Fibroblast of the conjunctiva (primary cell): ENCODE results near the gene CALCOCO1.
"Not testable (repeated sequence)": the region's sequence is repeated elsewhere in the genome, so short reads cannot be mapped to it uniquely, and the experiment has no call there.

Source experiments
- DNase-seq: peaks from one replicate; pipeline ENCODE4 v3.0.0-alpha.2; 2010; ENCODE audit warnings: low read depth

The CALCOCO1 gene

GRCh38 chr12:53733051-53733806, 6.0 kb upstream of the CALCOCO1 start:
- no peak for DNase-seq

GRCh38 chr12:53729644-53730043, 2.4 kb upstream of the CALCOCO1 start:
- no peak for DNase-seq

GRCh38 chr12:53728206-53728605, 954 bp upstream of the CALCOCO1 start:
- DNase-seq, result no peak

GRCh38 chr12:53726946-53727309, 324 bp downstream of the CALCOCO1 start:
- no peak for DNase-seq

- DNase-seq, result no peak
These were observed 911 bp downstream of the CALCOCO1 start for GRCh38 chr12:53726341-53726740.

- DNase-seq, result no peak
These were observed 1.4 kb downstream of the CALCOCO1 start for GRCh38 chr12:53725824-53726223.

- peak; percentile 8 for DNase-seq
These were observed 4.7 kb downstream of the CALCOCO1 start for GRCh38 chr12:53722450-53723041.

GRCh38 chr12:53720946-53721345, 6.3 kb downstream of the CALCOCO1 start:
- no peak for DNase-seq

GRCh38 chr12:53719649-53720048, 7.6 kb downstream of the CALCOCO1 start:
- no peak for DNase-seq

GRCh38 chr12:53718567-53718966, 8.7 kb downstream of the CALCOCO1 start:
- not testable (repeated sequence) for DNase-seq

- no peak for DNase-seq
These were observed 9.9 kb downstream of the CALCOCO1 start for GRCh38 chr12:53717319-53717718.

GRCh38 chr12:53714004-53714403, 13.2 kb downstream of the CALCOCO1 start:
- DNase-seq, result no peak

GRCh38 chr12:53713516-53713915, 13.7 kb downstream of the CALCOCO1 start:
- DNase-seq, result no peak

- no peak for DNase-seq
These were observed 15.1 kb downstream of the CALCOCO1 start for GRCh38 chr12:53712059-53712643.

GRCh38 chr12:53710091-53710490, 17.2 kb downstream of the CALCOCO1 start:
- no peak for DNase-seq

- DNase-seq, result no peak
These were observed 17.6 kb downstream of the CALCOCO1 start for GRCh38 chr12:53709671-53710070.

- no peak for DNase-seq
These were observed 21.2 kb downstream of the CALCOCO1 start for GRCh38 chr12:53706080-53706479.

- DNase-seq, result no peak
These were observed 23.5 kb downstream of the CALCOCO1 start for GRCh38 chr12:53703756-53704155.

- DNase-seq, result peak; percentile 59
These were observed 25.6 kb downstream of the CALCOCO1 start for GRCh38 chr12:53701518-53702264.

- no peak for DNase-seq
These were observed 26.7 kb downstream of the CALCOCO1 start for GRCh38 chr12:53700567-53700966.

- DNase-seq, result no peak
These were observed 27.6 kb downstream of the CALCOCO1 start for GRCh38 chr12:53699678-53700025.

- DNase-seq, result no peak
These were observed 28.1 kb downstream of the CALCOCO1 start for GRCh38 chr12:53698948-53699677.
